ENCODE results near the gene TFF1. TPM values are rescaled to one million over a fixed set of nuclear protein-coding genes. Genes with fewer than 3 reads are reported as not detected.

The TFF1 gene
- total RNA-seq, 4 donors from 2014 or later: not detected

DNA sequence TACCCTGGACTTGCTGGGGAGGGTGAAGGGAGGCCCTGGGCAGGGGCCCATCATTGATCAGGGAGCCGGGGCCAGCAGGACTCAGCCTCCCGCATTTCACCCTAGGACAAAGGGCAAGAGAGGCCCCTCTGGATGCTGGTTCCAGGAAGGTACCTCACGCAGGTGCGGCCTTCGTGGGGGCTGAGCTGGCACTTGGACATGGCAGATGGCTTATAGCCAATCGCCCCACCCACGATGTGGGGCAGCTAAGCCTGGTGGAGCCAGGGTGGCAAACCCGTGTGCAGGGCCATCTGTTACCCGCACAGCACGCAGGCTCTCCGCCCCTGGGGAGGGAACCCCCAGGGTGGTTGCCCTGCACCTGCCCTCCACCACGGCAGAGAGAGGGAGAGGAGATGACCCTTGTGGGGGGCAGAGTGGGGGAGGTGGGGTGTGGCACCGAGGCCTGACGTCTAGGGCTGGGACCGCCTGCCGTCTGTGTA is 53.7 kb downstream of the TFF1 start:
- Histone ChIP-seq H3K4me3 (no peak overlapping the region), H3K36me3 (no peaks in the 10 kb centered on the region), H3K4me1 (peaks cover 0 to 26% (median 3%) of the 10 kb centered on the region in 4 donors), H3K9me3 (no peaks in the 10 kb centered on the region), H3K27me3 (peaks cover 0 to 13% of the 10 kb centered on the region in 2 donors), H3K27ac (no peak overlapping the region)
- WGBS, 2 donors: 86 to 88% methylated on average over 11 to 16 of the region's 16 CpGs
- no peak for TF ChIP-seq POLR2A (IDR thresholded peaks at IDR 0.05)
- TF ChIP-seq, protein P1, sequence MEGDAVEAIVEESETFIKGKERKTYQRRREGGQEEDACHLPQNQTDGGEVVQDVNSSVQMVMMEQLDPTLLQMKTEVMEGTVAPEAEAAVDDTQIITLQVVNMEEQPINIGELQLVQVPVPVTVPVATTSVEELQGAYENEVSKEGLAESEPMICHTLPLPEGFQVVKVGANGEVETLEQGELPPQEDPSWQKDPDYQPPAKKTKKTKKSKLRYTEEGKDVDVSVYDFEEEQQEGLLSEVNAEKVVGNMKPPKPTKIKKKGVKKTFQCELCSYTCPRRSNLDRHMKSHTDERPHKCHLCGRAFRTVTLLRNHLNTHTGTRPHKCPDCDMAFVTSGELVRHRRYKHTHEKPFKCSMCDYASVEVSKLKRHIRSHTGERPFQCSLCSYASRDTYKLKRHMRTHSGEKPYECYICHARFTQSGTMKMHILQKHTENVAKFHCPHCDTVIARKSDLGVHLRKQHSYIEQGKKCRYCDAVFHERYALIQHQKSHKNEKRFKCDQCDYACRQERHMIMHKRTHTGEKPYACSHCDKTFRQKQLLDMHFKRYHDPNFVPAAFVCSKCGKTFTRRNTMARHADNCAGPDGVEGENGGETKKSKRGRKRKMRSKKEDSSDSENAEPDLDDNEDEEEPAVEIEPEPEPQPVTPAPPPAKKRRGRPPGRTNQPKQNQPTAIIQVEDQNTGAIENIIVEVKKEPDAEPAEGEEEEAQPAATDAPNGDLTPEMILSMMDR (IDR thresholded peaks at IDR 0.05): no peak
- no peak for TF ChIP-seq EP300 (IDR thresholded peaks at IDR 0.05)
- DNase-seq (ENCODE audit: low spot score in 2 of 2): no peak

Other genes with a start within 250 kb of the TFF1 start
- gene ABCG1, start 147.4 kb downstream of the TFF1 start, total RNA-seq: 10 to 100 TPM; 10.5 to 32.8 (median 18.6) TPM
- gene TFF3, start 51.1 kb downstream of the TFF1 start, total RNA-seq: 10 to 100 TPM in 2 of 4 donors, 1 to 10 TPM in 2; 4.2 to 21.1 (median 13.4) TPM
- not detected for gene TFF2, start 15.5 kb downstream of the TFF1 start, total RNA-seq
- gene TMPRSS3, start 29.5 kb upstream of the TFF1 start, total RNA-seq: not detected
- 1 to 10 TPM in 1 of 4 donors, under 1 TPM in 2, not detected in 1; 0.59 to 5.9 (median 0.90) TPM for gene UBASH3A, start 37.4 kb upstream of the TFF1 start, total RNA-seq
- 1 to 10 TPM in 1 of 4 donors, under 1 TPM in 1, not detected in 2; 0.21 to 1.7 TPM for gene RSPH1, start 129.7 kb upstream of the TFF1 start, total RNA-seq
- 1 to 10 TPM; 4.4 to 6.7 (median 5.0) TPM for gene SLC37A1, start 147.3 kb upstream of the TFF1 start, total RNA-seq